Activated naive CD8-positive, alpha-beta T cell treated with anti-CD3 and anti-CD28 coated beads, Interleukin-2, amount 10 ng/mL, durations not matched to agents 7 days and 5 days (primary cell): Measurements from ENCODE around the gene BAD. TPM values are rescaled to one million over a fixed set of nuclear protein-coding genes. Genes with fewer than 3 reads are reported as not detected.

Source experiments
- ATAC-seq: fragments of 150-1000 bp; cut with Tn5 transposase; one replicate; pipeline ENCODE4 v1.10.0; 2021; ENCODE audit warnings: low read depth, moderate library complexity
- POLR2A ChIA-PET: fragments of 350-600 bp; sonication (Branson Sonifier 250); formaldehyde crosslinking; loops from one replicate; lab custom pipeline; 2021; ENCODE audit warnings: antibody characterized with exemption; lab: Charles Lee
- DNase-seq: peaks from one replicate; pipeline ENCODE4 v3.0.0; 2021
- H3K27ac Mint-ChIP-seq: one replicate; pipeline ENCODE4 v1.8.0; 2022; ENCODE audit warnings: mild to moderate bottlenecking, mixed read lengths
- H3K27me3 Mint-ChIP-seq: one replicate; pipeline ENCODE4 v1.8.0; 2022; ENCODE audit warnings: mild to moderate bottlenecking, moderate library complexity, mixed read lengths
- H3K36me3 Mint-ChIP-seq: one replicate; pipeline ENCODE4 v1.8.0; 2021; ENCODE audit warnings: mild to moderate bottlenecking, mixed read lengths
- H3K4me1 Mint-ChIP-seq: one replicate; pipeline ENCODE4 v1.8.0; 2021; ENCODE audit warnings: mixed read lengths
- H3K4me3 Mint-ChIP-seq: one replicate; pipeline ENCODE4 v1.8.0; 2022; ENCODE audit warnings: mild to moderate bottlenecking, moderate library complexity, mixed read lengths
- H3K9me3 Mint-ChIP-seq: one replicate; pipeline ENCODE4 v1.8.0; 2021; ENCODE audit warnings: mixed read lengths
- total RNA-seq, 2 experiments: library from RNA; stranded (reverse); gene quantifications; one replicate each; pipeline ENCODE4 v1.2.3, GENCODE V29; 2021

The BAD gene
- total RNA-seq, 2 experiments from 2014 or later, result 32.9 to 35.8 TPM

DNA sequence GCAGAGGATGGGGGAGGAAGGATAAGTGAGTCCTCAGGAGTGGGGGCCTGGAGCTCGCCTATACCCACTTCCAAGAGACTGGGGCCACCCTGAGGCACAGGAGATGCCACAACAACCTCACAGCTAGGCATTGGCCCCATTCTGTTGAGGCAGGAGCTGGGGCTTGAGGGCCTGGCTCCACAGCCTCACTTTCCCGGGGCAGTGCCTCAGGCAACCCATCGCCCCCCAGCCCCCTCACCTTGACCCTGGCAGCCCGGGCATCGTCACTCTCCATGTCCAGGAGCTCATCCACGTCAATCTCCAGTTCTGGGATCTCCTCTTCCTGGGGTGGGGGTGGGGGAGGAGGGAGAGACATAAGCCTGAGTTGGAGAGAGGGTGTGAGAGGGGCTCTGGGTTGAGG lies 39.5 kb downstream of the BAD start:
- Mint-ChIP-seq H3K36me3 (peaks cover 7% of the 10 kb centered on the region), H3K27me3 (peaks cover under 1% of the 10 kb centered on the region), H3K4me1 (peaks cover 22% of the 10 kb centered on the region), H3K4me3 (peak overlapping the region; percentile 93), H3K9me3 (no peaks in the 10 kb centered on the region), H3K27ac (peak overlapping the region; percentile 90)
- DNase-seq (no peak), ATAC-seq (no peak)
- POLR2A ChIA-PET, result interaction anchor here (0.6 to 7.1 kb wide), 15 partner anchors 10 to 1404 kb away, joined by 3 to 106 read pairs (median 11); partner anchors contain the start of genes BAD, CCDC88B, DNAJC4 and ESRRA

DNA sequence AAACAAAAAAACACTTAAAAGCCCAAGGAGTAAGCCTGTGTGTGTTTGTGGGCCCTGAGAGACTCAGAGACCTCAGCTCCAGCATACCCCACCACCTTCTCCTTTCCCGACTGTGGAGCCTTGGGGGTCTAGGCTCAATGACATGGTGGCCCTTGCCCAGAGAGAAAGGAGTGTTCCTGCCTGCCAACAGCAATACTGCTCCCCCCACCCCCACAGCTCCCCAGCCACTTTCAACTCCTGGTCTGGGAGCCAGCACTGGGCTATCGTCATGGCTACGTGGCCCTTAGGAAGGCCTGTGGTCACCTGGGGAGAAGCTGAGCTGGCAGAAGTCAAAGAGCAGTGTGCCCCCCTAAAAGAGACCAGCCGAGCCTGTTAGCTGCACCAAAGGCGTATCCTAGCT lies 40.4 kb downstream of the BAD start:
- peak overlapping the region; percentile 34 for H3K27ac Mint-ChIP-seq
- ATAC-seq (no peak), DNase-seq (no peak)
- H3K9me3 Mint-ChIP-seq, result no peaks in the 10 kb centered on the region
- peaks cover 27% of the 10 kb centered on the region for H3K4me1 Mint-ChIP-seq
- POLR2A ChIA-PET, result interaction anchor here (0.6 to 7.1 kb wide), 8 partner anchors 11 to 60 kb away, joined by 3 to 106 read pairs (median 14); partner anchors contain the start of genes BAD, ESRRA, FERMT3 and GPR137
- peaks cover 8% of the 10 kb centered on the region for H3K36me3 Mint-ChIP-seq
- H3K27me3 Mint-ChIP-seq, result no peaks in the 10 kb centered on the region
- H3K4me3 Mint-ChIP-seq, result peak overlapping the region; percentile 5

DNA sequence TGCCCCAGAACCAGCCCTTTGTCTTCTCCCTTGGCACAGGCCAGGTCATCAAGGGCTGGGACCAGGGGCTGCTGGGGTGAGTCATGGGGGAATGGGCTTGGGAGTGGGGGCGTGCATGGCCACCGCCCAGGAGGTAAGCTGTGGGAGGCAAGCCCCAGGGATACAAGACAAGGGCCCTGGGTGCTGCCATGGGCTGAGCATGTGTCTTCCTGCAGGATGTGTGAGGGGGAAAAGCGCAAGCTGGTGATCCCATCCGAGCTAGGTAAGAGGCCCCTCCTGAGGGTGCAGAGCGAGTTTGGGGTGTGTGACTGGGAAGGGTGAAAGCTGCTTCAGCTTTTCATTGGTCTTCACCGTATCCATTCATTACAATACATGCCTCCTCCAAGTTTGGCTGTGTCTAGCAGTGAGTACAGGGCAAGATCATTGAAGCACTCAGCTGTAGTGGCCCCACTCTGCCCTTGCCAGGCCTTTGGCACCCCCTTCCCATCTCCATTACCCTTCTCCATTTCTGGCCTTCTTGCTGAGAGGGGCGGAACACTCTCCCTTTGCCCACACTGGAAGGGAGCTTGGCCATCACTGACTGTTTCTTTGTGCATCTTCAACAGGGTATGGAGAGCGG lies 41.1 kb downstream of the BAD start:
- peaks cover 27% of the 10 kb centered on the region for H3K4me1 Mint-ChIP-seq
- no peaks in the 10 kb centered on the region for H3K27me3 Mint-ChIP-seq
- ATAC-seq (no peak), DNase-seq (no peak)
- peaks cover 12% of the 10 kb centered on the region for H3K36me3 Mint-ChIP-seq
- H3K27ac Mint-ChIP-seq, result peak overlapping the region; percentile 81
- POLR2A ChIA-PET, result interaction anchor here (0.6 to 7.1 kb wide), 8 partner anchors 11 to 61 kb away, joined by 3 to 106 read pairs (median 11); partner anchors contain the start of genes ESRRA, FERMT3, NUDT22 and TRPT1
- H3K9me3 Mint-ChIP-seq, result no peaks in the 10 kb centered on the region
- H3K4me3 Mint-ChIP-seq, result peak overlapping the region; percentile 96

DNA sequence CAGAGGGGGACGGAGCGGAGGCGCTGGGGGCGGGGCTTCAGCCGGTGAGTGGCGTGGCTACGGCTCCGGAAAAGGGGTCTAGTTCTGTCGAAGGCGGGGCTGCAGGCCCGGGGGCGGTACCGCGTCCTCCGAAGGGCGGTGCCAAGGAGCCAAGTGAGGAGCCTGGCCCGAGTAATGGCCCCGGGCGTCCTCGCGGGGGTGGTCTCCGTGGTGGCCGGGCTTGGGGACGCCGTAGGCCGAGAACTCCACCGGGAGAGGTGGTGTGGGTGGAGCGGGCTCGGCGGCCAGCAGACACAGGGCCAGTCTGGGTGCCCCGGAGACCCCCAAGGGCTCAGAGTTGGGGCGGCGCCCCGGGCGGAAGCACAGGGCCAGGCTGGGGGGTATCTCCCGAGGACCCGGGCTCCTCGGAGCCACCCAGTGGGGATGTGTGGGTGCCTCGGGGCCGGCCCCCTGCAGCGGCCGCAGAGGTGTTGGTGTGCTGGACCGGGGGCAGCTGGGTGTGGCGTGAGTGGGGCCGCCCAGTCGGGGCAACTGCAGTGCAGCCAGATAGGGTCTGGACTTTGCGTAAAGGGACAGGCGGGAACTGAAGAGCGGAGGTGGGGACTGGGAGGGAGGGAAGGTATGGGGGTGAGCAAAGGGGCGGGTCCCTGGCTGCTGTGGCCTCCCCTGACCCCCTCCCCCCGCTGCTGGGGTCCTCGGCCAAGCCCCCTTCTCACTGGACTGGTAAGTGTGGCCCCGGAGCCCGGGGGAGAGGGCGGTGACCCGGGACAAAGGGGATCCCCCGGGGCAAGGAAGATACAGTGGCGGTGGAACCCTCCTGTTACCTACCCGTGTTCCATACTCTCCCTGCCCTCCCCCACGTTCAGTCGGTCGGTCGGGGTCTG lies 42.7 kb downstream of the BAD start:
- Mint-ChIP-seq H3K4me1 (peaks cover 24% of the 10 kb centered on the region), H3K36me3 (peaks cover 18% of the 10 kb centered on the region), H3K27me3 (no peaks in the 10 kb centered on the region), H3K4me3 (peak overlapping the region; percentile 96), H3K9me3 (no peaks in the 10 kb centered on the region), H3K27ac (peak overlapping the region; percentile 98)
- no peak for DNase-seq
- POLR2A ChIA-PET, result interaction anchor here (0.7 to 7.1 kb wide), 15 partner anchors 9 to 117 kb away, joined by 3 to 106 read pairs (median 5); partner anchors contain the start of genes BAD, DNAJC4, ESRRA and FERMT3
- ATAC-seq, result peak; percentile 66

DNA sequence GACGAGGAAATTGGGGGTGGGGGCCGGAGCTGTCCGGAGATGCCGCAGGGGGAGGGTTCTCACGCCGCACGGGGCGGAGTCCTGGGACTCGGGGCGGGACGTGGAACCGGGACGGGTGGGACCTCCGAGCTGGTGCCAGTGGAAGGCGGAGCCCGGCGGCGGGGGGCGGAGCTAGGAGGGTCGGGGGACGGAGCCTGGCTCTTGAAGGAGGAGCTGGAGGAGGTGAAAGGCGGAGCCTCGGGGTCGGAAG lies 43.3 kb downstream of the BAD start:
- DNase-seq (peak; percentile 100), ATAC-seq (peak; percentile 75)
- Mint-ChIP-seq H3K9me3 (no peaks in the 10 kb centered on the region), H3K4me1 (peaks cover 24% of the 10 kb centered on the region), H3K36me3 (peaks cover 18% of the 10 kb centered on the region), H3K27me3 (no peaks in the 10 kb centered on the region), H3K4me3 (peak overlapping the region; percentile 96), H3K27ac (peak overlapping the region; percentile 98)
- POLR2A ChIA-PET, result interaction anchor here (0.7 to 7.1 kb wide), 14 partner anchors 9 to 118 kb away, joined by 3 to 106 read pairs (median 5); partner anchors contain the start of genes BAD, DNAJC4, ESRRA and FERMT3

DNA sequence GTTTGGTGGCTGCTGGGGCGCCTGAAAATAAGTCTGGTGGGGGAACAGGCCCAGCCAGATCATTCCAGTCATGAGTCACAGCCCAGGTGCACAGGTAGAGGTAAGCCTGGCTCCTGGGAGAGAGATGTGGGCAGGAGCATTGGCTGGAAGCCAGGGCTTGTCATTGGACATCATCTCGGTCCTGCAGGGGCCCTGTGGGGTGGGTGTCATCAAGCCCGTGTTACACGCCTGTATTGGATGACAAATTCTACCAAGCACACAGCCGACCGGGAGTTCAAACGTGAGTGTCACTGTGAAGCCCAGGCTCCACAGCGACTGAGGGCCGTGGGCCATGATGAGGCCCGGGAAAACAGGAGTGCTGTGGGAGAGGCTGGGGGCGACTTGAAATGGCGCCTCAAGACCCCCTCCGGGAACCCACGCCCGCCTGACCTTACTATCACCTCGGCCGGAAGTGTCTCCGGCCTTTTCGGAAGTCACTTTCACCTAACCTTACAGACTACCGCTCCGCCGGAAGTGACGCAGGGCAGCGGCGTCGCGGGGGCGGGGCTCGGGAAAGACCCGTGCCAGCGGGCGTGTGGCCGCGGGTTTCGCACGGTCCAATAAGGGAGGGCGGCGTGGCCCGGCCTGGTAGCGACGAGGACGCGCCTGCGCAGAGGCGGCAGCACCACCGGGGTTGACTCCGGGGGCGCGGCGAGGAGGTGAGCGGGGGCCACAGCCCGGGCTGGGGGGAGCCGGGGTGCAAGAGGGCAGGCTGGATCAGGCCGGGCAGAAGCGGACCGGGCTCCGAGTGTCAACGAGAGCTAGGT lies 43.8 kb downstream of the BAD start, which contains the start of gene FKBP2:
TSS of gene FKBP2 (plus strand) at position 661 of the 806 bp plus-strand sequence. CDS start 1,293 bp downstream, outside the sequence.
- Mint-ChIP-seq H3K9me3 (no peaks in the 10 kb centered on the region), H3K27ac (peak within 1 kb of the TSS; percentile 98), H3K4me1 (peaks cover 24% of the 10 kb centered on the region), H3K36me3 (peaks cover 18% of the 10 kb centered on the region), H3K27me3 (no peaks in the 10 kb centered on the region), H3K4me3 (peak within 1 kb of the TSS; percentile 96)
- POLR2A ChIA-PET, result interaction anchor here (0.7 to 26.2 kb wide), 18 partner anchors 9 to 118 kb away, joined by 3 to 419 read pairs (median 5); partner anchors contain the start of genes BAD, DNAJC4, ESRRA and FERMT3
- DNase-seq (peak; percentile 99), ATAC-seq (peak; percentile 75)

DNA sequence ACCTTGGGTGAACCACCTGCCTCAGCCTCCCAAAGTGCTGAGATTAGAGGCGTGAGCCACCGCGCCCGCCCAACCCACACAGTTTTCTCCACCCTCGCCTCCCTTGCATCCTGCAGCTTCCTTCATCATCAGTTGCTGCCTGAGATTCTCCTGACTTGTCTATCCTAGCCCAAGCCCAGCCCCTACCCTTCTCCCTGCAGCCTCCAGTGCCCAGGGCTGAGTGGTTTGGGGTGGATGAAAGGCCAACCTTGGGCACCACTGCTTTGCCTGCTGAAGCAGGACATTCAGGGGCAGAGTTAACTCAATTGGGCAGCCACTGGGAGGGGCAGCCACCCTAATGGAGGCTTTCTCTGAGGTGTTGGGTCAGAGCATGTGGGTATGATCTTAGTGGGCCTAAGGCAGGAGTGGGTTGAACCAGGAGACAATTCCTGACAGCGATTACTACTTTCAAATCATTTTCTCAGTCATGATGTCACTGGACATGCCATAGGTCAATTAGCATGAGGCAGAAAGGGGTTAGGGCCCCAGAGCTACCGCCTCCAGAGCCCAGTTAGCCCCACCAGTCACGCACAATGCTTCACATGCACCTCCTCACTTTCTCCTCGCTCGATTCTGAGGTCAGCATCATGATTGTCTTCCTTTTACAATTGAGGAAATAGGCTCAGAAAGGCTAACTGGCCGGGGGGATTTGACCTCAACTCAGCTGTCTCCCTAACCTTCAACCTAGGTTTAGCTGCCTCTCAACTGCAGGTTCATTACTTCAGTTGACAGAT lies 44.6 kb downstream of the BAD start:
- Mint-ChIP-seq H3K27me3 (no peaks in the 10 kb centered on the region), H3K27ac (peak overlapping the region; percentile 98), H3K9me3 (no peaks in the 10 kb centered on the region), H3K4me1 (peaks cover 27% of the 10 kb centered on the region), H3K4me3 (peak overlapping the region; percentile 96), H3K36me3 (peaks cover 21% of the 10 kb centered on the region)
- POLR2A ChIA-PET, result interaction anchor here (0.8 to 26.2 kb wide), 6 partner anchors 8 to 54 kb away, joined by 3 to 419 read pairs (median 6); partner anchors contain the start of genes FERMT3, GPR137, NUDT22 and STIP1
- ATAC-seq (no peak), DNase-seq (no peak)

DNA sequence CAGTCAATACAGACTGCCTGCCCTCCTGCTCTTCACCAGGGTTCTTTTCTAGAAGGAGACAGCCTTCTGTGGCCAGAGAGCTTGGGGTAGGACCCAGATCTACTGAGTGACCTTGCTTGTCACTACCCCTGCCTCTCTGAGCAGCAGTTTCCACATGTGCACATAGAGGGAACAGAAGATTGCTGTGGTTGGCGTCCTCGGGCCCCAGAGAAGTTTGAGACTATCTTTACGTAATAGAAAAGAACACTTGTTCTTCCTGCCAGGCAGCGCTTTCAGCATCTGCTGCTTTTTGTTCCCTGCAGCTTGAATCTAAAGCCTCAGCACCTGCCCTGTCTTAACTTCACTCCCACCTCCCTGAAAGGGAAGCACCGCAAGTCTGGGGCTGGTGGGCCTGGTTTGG lies 45.5 kb downstream of the BAD start:
- no peak for DNase-seq
- Mint-ChIP-seq H3K27me3 (no peaks in the 10 kb centered on the region), H3K4me3 (peak overlapping the region; percentile 19), H3K36me3 (peaks cover 21% of the 10 kb centered on the region), H3K9me3 (no peaks in the 10 kb centered on the region), H3K27ac (peak overlapping the region; percentile 98), H3K4me1 (peaks cover 27% of the 10 kb centered on the region)
- POLR2A ChIA-PET, result interaction anchor here (0.7 to 26.2 kb wide), 5 partner anchors 8 to 30 kb away, joined by 3 to 419 read pairs (median 4); partner anchors contain the start of genes DNAJC4 and FERMT3
- no peak for ATAC-seq

DNA sequence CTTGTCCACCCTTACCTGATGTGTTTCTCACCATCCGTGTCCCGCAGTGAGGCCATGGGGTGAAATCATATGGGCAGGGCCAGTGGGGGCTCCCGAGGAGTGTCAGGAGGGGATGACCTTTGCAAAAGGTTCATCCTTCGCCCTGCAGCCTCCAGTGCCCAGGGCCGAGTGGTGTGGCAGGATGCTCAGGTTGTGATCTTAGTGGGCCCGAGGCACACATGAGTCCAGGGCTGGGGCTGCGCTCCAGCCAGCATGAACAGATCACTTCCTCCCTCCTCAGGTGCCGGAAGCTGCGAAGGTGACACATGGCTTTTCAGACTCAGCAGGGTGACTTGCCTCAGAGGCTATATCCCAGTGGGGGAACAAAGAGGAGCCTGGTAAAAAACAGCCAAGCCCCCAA lies 46.4 kb downstream of the BAD start:
- POLR2A ChIA-PET, result interaction anchor here (0.6 to 26.2 kb wide), 4 partner anchors 8 to 1526 kb away, joined by 3 to 419 read pairs (median 3); partner anchors contain the start of genes DNAJC4 and FERMT3
- H3K27me3 Mint-ChIP-seq, result no peaks in the 10 kb centered on the region
- no peak for DNase-seq
- H3K9me3 Mint-ChIP-seq, result no peaks in the 10 kb centered on the region
- no peak overlapping the region for H3K4me3 Mint-ChIP-seq
- H3K36me3 Mint-ChIP-seq, result peaks cover 18% of the 10 kb centered on the region
- H3K27ac Mint-ChIP-seq, result peak overlapping the region; percentile 61
- ATAC-seq, result no peak
- peaks cover 27% of the 10 kb centered on the region for H3K4me1 Mint-ChIP-seq

DNA sequence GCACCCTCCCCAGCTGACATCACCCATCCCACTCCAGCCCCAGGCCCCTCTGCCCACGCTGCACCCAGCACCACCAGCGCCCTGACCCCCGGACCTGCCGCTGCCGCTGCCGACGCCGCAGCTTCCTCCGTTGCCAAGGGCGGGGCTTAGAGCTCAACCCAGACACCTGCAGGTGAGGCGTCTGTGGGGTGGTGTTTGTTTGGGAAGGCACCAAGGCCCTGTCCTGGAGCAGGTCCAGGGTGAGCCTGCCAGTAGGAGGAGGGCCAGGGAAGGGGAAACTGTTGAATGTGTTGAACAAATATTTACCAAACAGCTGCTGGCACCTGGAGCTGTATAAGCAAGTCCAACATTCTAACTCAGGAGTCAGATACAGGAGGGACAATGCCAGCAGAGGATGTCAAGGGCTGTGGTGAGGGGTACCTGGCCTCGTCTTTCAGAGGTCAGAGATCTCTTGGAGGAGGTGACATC lies 46.9 kb downstream of the BAD start:
- Mint-ChIP-seq H3K9me3 (no peaks in the 10 kb centered on the region), H3K36me3 (peaks cover 17% of the 10 kb centered on the region), H3K4me1 (peaks cover 28% of the 10 kb centered on the region), H3K27me3 (no peaks in the 10 kb centered on the region), H3K4me3 (no peak overlapping the region), H3K27ac (peak overlapping the region; percentile 32)
- POLR2A ChIA-PET, result interaction anchor here (3.5 to 26.2 kb wide), 2 partner anchors 11 to 28 kb away, joined by 11 to 419 read pairs; partner anchors contain the start of genes FERMT3, NUDT22 and TRPT1
- DNase-seq (no peak), ATAC-seq (no peak)

DNA sequence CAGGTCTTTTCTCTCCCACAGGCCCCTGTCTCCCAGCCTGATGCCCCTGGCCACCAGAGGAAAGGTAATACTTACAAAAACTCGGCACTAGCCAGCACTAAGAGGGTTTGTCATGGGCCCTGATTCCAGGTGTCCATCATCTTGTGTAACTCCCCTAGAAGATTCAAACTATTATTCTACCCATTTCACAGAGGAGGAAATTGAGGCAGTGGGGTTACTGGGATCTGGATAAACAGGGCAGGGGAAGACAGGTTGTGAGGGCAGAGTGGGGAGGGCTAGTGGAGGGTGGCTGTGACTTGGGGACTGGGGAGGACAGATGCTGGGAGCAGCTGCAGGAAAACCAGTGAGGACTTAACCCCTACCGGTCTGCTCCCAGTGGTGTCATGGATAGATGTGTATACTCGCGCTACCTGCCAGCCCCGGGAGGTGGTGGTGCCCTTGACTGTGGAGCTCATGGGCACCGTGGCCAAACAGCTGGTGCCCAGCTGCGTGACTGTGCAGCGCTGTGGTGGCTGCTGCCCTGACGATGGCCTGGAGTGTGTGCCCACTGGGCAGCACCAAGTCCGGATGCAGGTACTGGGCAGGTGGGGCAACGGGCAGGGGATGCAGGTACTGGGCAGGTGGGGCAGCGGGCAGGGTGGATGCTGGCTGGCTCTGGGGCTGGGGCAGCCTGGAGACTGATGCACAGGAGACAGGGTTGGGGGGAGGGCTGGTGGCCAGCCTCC lies 48.9 kb downstream of the BAD start:
- H3K9me3 Mint-ChIP-seq, result no peaks in the 10 kb centered on the region
- peak overlapping the region; percentile 83 for H3K27ac Mint-ChIP-seq
- H3K4me1 Mint-ChIP-seq, result peaks cover 34% of the 10 kb centered on the region
- no peak for ATAC-seq
- peaks cover 18% of the 10 kb centered on the region for H3K36me3 Mint-ChIP-seq
- POLR2A ChIA-PET, result interaction anchor here (0.7 to 26.2 kb wide), 5 partner anchors 9 to 58 kb away, joined by 5 to 419 read pairs (median 11); partner anchors contain the start of genes FERMT3, NUDT22 and TRPT1
- no peaks in the 10 kb centered on the region for H3K27me3 Mint-ChIP-seq
- H3K4me3 Mint-ChIP-seq, result peak overlapping the region; percentile 93
- DNase-seq, result no peak
